Stimulated activated CD4-positive, alpha-beta T cell treated with anti-CD3 and anti-CD28 coated beads, Interleukin-1b, Interleukin-23, amount 100 ng/mL, for 1 hour (primary cell): Measurements from ENCODE around the gene MORF4L1.
"Not testable (repeated sequence)": the region's sequence is repeated elsewhere in the genome, so short reads cannot be mapped to it uniquely, and the experiment has no call there.

Experiments
- DNase-seq, 2 donors: peaks; one replicate each; pipeline ENCODE4 v3.0.0-alpha.2; 2020; ENCODE audit warnings: low read depth in 2 of 2

MORF4L1 gene

GRCh38 chr15:78900819-78901533 is 28.3 kb downstream of the MORF4L1 start:
- not testable (repeated sequence) for DNase-seq

GRCh38 chr15:78902281-78903032 is 29.8 kb downstream of the MORF4L1 start:
- DNase-seq = not testable (repeated sequence)

DNA sequence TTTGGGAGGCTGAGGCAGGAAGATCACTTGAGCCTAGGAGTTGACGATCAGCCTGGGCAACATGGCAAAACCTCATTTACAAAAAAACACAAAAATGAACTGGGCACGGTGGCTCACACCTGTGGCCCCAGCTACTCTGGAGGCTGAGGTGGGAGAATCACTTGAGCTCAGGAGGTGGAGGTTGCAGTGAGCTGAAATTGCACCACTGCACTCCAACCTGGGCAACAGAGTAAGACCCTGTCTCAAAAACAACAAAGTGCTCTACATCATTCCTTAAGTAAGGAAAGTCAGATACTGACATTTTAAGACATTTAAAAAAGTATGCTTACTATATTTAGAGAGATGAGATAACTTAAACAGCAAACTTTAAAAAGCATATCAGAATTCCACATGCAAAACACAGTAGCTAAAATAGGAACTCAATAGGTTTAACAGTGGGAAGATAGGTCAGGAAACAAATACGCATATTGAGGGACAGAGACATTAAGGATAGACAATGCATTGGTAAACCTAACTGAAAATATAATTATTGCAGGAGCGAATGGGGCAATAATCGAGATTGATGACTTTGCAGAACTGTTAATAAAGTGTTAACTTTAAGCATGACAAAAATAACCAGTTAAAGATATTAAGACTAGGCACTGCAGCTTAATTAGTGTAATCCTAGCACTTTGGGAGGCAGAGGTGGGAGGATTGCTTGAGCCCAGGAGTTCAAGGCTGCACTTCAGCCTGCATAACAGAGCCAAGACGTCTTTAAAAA is 32.1 kb downstream of the MORF4L1 start:
- DNase-seq = no peak

- no peak for DNase-seq
Observed at GRCh38 chr15:78906316-78906620, 33.6 kb downstream of the MORF4L1 start.

DNA sequence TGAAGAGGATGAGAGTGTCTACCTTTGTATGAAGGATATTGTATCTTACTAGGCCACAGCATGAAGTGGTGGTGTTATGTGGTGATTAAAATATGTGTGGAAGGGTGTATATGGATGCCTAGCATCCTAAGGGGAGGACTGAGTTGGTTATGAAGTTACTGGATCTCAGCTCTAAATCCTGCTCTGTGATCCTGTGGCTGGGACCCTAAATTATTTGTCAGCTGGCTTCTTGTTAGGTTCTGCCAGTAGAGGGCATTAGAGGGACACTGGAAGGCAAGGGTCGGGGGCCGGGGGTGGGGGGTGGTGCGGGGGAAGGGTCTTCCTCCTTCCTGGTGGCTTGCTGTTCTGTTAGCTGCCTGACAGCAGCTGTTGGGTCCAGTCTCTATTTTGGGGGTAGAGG is 34.9 kb downstream of the MORF4L1 start:
- no peak for DNase-seq

- no peak for DNase-seq
Observed at GRCh38 chr15:78909160-78909695, 36.5 kb downstream of the MORF4L1 start.

DNA sequence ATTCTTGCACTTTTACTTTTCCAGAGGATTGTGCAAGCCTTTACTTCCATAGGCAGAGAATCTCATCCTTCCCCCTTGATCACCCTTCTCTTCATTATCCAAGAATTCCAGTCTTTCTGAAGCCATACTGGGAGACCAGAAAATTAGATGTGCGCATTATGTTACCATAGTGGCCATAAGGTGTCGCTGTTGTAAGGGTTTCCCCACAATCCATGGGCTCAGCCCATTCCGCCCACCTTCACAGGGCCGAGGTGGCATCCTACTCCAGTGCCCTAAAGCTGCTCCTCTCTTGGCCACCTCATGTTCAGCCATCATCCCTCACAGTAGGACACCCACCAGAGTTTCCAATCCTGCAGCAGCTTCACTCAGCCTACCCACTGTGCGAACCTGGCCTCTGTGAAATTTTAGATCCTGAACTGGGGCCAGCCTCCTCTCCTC is 37.1 kb downstream of the MORF4L1 start:
- DNase-seq = no peak

- no peak for DNase-seq
Observed at GRCh38 chr15:78910271-78910670, 37.6 kb downstream of the MORF4L1 start.

DNA sequence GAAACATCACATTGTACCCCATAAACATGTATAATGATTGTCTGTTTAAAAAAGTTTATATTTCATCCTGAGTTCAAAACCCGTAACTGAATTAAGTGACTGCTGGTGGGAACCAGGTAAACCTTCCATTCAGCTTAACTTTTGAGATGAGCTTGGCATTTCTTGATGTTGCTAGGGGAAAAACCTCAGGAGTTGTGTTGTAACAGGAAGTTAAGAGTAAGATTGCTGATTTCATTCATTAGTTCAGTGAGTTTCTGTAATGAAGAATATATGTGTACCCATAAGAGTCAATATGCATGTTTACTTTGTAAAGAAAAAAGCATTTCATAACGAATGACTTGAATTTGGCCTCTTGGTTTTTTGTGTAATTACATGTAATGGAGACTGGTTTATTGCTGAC is 39.6 kb downstream of the MORF4L1 start:
- DNase-seq = no peak

DNA sequence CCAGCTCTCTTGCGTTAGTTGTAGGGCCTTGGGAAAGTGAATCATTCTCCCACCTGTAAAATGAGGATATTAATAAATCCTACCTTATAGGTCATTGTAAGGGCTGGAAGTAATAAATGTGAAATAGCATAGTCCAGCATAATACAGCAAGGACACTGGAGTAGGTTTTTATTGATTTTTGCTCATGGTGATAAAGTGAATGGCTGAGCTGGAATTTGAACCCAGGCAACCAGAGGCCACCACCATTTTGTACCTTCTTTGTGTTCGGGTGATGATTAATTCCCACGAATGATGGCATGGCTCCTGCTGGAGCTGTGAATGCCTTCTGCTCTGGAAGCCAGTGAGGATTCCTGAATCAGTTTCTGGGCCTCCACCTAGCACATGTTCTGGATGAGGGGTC is 40.3 kb downstream of the MORF4L1 start:
- DNase-seq = no peak

GRCh38 chr15:78914027-78914764 is 41.5 kb downstream of the MORF4L1 start:
- no peak for DNase-seq

GRCh38 chr15:78915341-78916087 is 42.8 kb downstream of the MORF4L1 start:
- DNase-seq = no peak

DNA sequence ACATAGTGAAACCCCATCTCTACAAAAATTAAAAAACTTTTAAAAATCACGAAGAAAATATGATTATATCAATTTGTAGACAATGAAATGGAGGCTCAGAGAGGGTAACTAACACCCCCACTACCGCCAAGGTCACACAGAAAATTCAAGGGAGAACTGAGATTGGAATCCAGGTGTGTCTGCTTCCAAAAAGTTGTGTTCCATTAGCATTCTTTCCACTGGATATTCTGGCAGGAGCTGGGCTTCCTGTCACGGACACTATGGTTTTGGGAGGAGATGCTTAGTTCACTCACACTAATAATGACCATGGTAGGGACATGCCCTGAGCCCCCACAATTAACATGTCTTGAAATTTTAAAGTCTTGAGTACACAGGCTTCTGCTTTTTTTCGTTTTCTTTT is 43.4 kb downstream of the MORF4L1 start:
- no peak for DNase-seq

GRCh38 chr15:78917888-78918287 is 45.2 kb downstream of the MORF4L1 start:
- no peak for DNase-seq

DNA sequence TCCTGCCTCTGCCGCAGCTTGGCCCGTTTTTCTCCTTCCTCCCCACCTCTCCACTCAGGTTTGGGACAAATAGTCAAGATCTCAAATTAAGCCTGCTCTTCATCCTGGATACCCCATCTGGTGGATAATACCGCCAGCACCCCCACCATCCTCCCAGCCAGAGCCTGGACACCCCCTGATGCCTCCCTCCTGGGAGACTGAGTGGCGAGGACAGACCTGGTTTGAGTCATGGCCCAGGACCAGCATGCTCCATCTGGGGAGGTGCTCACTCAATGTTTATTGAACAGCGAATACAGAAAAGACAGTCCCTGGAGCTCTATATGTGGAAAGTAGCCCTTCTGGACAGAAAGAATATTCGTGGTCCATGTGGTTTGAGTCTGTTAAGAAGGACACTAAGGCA is 48.8 kb downstream of the MORF4L1 start:
- no peak for DNase-seq

GRCh38 chr15:78921940-78922339 is 49.2 kb downstream of the MORF4L1 start:
- DNase-seq = no peak

DNA sequence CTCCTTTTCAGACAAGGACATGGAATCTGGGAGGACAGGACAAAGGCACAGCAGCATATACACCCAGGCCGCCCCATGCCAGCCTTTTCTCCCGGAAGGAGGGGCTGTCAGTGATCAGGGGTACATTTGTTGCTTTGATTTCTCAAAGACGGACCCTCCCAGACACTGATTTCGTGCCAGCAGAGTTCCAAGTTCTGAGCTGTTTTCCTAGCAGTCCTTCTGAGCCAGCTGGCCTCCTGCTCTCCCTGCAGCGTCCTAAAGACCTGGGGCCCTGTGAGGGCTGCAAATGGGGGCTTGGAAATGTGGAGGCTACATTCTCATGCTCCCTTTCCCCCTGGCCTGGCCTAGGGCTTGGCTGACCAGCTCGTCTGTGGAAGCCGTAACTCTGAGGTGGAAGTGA is 49.8 kb downstream of the MORF4L1 start:
- DNase-seq = no peak

DNA sequence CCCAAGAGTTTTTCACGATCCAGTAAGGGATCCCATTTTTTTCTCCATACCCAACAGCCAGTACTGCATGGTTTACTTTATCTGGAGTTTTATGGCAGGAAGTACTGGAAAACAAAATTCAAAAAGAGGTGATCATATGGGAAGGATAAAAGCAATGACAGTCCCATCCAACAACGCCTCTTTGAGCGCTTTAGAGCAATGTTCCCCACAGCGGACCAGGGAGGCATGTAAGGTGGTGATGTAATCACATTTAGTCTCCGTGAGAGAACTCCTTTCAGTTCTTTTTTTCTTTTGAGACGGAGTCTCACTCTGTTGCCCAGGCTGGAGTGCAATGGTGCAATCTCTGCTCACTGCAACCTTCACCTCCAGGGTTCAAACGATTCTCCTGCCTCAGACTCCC is 50.3 kb downstream of the MORF4L1 start:
- DNase-seq = no peak

DNA sequence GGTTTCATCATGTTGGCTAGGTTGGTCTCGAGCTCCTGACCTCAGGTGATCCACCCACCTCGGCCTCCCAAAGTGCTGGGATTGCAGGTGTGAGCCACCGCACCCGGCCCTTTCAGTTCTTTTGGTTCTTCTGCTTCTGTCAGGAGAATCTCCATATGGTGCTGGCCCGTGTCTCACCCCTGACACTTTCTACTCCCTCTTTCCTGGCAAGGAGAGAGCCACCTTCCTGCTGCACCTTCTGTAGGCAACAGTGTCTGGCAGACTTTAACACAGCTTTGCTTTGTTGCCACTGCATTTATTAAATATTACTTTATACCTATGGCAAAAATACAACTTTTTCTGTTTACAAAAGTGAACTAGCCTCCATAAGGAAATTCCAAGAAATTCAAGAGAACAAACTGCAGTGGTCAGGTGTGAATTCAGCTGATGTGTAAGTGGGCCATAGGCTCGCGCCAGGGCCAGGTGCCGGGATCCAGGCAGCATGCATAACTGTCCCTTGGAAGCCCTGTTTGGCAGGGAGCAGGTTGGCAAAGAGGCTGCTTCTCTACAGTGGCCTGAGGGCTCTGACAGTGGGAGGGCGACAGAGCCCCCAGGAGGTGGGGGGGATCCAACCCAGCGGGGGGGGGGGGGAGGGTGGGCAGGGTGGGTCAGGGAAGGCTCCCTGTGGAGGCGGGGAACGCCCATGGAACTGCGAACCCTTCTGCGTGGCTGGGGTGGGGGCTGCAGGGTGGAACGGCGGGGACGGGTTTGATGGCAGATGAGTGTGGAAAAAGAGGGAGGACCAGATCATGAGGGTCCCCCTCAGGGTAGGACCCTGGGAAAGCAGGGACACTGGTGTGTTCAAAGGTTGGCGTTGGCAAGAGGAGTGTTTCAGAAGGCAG is 51.0 kb downstream of the MORF4L1 start:
- DNase-seq = no peak

- DNase-seq = no peak
Observed at GRCh38 chr15:78925076-78925624, 52.5 kb downstream of the MORF4L1 start.
